ENCODE results near the gene KAZN.

Gene KAZN

DNA sequence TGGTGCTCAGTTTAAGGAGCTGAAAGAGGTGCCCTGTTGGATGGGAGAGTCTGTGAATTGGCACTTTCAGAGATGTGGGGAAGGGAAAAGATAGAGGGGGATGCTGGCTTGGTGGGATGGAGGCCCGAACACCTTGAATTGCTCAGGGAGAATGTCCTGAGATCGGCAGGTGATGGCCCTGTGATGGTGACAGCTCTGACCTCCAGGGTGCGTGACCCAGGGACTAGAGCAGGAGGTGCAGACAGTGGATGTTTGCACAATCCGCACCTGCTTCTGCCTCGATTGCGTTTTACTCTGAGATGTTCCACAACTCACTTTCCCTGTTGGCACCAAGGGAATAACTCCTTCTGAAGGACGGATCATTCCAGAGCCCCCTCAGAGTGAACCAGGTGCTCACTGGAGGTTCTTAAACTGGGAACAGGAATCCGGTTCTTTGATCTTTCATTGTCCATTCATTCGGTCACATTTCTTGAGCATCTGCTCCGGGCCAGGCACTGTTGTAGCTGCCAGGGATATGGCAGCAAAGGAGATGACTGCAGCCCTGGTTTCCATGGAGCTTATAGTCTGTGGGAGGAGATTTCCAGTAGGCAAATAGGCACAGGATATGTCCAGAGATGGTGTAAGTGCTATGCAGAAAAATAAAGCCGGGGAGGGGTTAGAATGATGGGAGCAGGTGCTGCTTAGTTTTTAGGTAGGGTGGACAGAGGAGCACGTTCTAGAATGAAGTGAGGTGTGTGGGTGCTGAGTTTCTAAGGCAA lies 328.5 kb downstream of the KAZN start:
- FAIRE-seq = no peak

GRCh38 chr1:14928412-14928811 lies 329.9 kb downstream of the KAZN start:
- no peak for TF ChIP-seq CTCF (IDR thresholded peaks at IDR 0.05; ENCODE audit: insufficient read depth, missing control alignments)
- FAIRE-seq (no peak), DNase-seq (ENCODE audit: insufficient read length, low spot score) (no peak)

More for the DNA sequence above, 328.5 kb downstream of the KAZN start:
- DNase-seq (ENCODE audit: insufficient read length, low spot score) = no peak
- no peak for TF ChIP-seq CTCF (IDR thresholded peaks at IDR 0.05; ENCODE audit: insufficient read depth, missing control alignments)

DNA sequence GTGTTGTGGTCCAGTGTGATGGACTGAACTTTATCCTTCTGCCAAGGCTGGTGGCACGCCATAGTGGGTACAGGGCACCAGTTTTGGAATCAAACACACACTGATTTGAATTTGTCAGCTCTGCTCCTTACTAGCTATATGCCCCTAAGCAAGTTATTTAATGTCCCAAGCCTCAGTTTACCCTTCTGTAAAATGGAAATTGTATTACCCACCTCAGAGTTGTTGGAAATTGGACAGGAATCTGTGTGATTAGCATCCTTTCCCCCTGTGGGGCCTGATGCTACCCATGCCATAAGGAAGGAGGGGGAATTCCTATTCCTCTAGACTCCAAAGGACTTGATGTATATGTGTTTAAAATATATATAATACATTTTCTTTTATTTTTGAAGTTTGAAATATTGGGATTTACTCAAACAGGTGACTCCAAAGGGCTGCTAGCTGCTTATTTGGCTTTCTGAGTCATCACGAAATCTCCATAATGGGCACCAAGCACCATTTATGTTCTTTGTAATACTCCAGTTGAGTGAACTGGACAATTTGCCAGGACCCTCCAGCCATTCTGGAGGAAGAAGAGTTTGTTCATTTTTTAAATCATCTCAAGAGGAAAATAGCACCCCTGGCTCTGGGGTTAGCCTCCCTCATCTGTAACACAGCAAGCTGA lies 330.5 kb downstream of the KAZN start:
- DNase-seq (ENCODE audit: insufficient read length, low spot score) = no peak
- no peak for TF ChIP-seq CTCF (IDR thresholded peaks at IDR 0.05; ENCODE audit: insufficient read depth, missing control alignments)
- FAIRE-seq = no peak

- DNase-seq (ENCODE audit: insufficient read length, low spot score) = no peak
- no peak for TF ChIP-seq CTCF (IDR thresholded peaks at IDR 0.05; ENCODE audit: insufficient read depth, missing control alignments)
Observed at GRCh38 chr1:14929547-14930246, 331.2 kb downstream of the KAZN start.

DNA sequence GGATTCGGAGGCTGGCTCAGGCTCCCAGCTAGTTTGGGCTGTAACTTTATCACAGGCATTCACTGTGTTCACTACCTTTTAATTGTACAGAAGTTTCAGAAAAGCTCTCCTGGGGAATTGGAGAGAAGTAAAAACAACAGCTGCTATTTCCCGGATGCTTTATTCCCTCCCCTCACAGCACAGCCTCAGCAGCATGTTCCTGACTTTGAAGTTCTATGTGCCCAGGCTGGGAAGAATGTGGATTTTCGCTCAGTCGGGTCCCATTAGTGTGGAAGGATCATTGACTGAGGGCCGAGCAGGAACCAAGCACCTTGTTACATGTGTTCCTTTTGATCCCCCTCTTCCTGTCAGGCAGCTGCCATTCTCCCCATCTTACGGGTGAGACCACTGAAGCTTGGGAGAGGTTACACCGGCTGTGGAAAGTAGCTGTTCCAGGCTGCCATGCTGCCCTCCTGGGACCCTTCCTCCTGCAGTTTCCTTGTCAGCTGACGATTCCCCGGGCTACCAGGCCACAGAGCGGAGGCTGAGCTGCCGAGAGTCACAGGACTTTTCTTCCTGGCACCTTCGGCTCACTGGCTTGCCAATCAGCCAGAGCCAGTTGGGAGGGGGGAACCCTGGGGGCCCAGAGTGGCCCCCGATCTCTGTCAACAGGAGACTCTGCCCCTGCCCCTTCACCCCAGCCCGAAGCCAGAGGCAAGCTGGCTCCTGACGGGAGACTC lies 331.9 kb downstream of the KAZN start:
- no peak for DNase-seq (ENCODE audit: insufficient read length, low spot score)
- FAIRE-seq = no peak
- TF ChIP-seq CTCF (IDR thresholded peaks at IDR 0.05; ENCODE audit: insufficient read depth, missing control alignments) = no peak

More at GRCh38 chr1:14929547-14930246, 331.2 kb downstream of the KAZN start:
- FAIRE-seq = no peak

GRCh38 chr1:14932034-14932638 lies 333.7 kb downstream of the KAZN start:
- DNase-seq (ENCODE audit: insufficient read length, low spot score) = no peak
- TF ChIP-seq CTCF (IDR thresholded peaks at IDR 0.05; ENCODE audit: insufficient read depth, missing control alignments) = no peak
- no peak for FAIRE-seq
